Measurements from ENCODE around the gene ELN.

ELN gene

GRCh38 chr7:74097937-74098614 is 70.1 kb downstream of the ELN start:
- no peak for ATAC-seq

GRCh38 chr7:74099031-74099430 is 71.1 kb downstream of the ELN start:
- no peak for ATAC-seq

DNA sequence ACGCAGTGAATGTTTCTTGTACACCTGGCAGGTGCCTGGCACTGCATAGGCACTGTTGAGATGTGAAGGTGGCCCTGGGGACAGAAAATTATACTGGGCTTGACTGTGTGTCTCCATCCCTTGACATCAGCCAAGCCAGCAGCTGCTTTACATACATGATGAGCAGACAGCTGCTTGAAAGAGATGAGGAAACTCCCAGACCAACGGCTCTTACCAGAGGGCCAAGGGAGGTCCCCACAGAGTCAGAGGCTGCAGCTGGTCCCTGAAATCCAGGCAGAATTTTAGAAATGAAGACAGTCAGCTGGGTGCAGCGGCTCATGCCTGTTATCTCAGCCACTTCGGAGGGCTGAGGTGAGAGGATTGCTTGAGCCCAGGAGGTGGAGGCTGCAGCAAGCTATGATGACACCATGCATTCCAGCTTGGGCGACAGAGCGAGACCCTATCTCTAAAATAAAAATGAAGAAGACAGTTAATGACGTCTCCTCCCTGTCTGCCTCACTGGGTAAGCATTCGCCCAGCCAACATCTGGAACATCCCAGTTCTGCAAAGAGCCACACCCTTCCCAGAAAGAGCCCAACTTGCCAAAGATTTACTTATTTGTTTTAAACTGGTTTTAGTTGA is 73.2 kb downstream of the ELN start:
- ATAC-seq = peak; percentile 32 to 48

GRCh38 chr7:74103219-74103772 is 75.3 kb downstream of the ELN start:
- ATAC-seq = no peak

DNA sequence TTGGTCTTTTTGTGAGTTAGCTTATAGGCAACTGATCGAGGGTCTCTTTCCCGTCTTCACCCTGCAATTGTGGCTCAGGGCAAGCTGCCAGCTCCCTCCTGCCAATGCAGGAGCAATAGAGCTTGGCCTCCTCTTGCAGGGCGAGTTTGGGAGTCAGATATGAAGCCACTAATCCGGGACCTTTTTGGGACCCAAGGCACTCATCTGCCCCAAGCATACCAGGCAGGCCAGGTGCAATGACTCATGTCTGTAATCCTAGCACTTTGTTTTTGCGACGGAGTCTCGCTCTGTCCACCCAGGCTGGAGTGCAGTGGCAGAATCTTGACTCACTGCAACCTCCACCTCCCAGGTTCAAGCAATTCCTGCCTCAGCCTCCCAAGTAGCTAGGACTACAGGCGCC is 76.7 kb downstream of the ELN start:
- no peak for ATAC-seq

- ATAC-seq = no peak
Observed at GRCh38 chr7:74105992-74106391, 78.0 kb downstream of the ELN start.

DNA sequence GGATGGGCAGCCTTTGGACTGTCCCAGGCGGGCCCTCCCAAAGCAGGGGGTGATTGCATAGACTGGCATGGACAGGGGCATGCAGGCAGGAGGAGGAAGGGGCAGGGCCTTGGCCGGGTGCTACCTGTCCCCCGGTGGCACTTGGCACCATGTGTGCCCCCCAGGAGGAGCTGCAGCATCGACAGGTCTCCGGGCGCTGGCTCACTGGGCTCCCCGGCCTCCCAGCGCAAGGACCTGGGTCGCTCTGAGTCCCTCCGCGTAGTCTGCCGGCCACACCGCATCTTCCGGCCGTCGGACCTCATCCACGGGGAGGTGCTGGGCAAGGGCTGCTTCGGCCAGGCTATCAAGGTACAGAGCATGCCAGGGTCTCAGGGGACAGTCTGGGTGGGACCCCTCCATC is 78.9 kb downstream of the ELN start:
- ATAC-seq = no peak

DNA sequence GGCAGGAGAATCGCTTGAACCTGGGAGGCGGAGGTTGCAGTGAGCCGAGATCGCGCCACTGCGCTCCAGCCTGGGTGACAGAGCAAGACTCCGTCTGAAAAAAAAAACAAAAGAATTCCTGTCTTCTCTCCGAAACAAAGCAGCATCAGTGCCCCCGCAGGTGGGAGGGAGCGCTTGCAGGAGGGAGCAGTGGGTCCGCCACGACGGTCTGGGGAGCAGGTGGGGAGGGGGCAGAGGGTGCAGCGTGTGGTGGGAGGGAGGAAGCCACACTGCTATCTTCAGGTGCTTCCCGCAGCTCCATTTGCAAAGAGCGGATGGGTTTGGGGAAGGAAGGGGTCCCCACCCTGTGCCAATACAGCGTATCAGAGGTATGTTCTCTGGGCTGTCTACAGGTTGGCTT is 87.4 kb downstream of the ELN start:
- no peak for ATAC-seq

DNA sequence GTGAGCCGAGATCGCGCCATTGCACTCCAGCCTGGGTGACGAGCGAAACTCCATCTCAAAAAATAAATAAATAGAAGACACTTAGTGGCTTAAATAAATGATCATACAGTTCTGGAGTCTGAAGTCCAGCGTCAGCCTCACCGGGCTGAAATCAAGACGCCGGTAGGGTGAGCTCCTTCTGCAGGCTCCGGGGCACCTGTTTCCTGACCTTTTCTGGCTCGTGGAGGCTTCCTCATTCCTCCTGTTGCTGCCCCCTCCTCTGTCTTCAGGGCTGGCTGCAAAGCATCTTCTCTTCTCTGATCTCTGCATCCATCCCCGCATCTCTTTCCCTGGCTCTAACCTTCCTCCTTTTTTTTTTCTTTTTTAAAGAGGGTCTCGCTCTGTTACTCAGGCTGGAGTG is 88.4 kb downstream of the ELN start:
- no peak for ATAC-seq

Data from activated CD4-positive, CD25-positive, alpha-beta regulatory T cell treated with anti-CD3 and anti-CD28 coated beads, Interleukin-2, amount 50 U/mL, for 24 hours (primary cell).